MCF 10A (cell line): ENCODE results near the gene PCGF2. TPM values are rescaled to one million over a fixed set of nuclear protein-coding genes. Genes with fewer than 3 reads are reported as not detected.
A peak's percentile ranks its signal among the peaks of the same experiment; 100 is the strongest.

ENCODE experiments used
- BruUV-seq: library from RNA; stranded (reverse); fragments of 400-500 nt; replicated peaks from 2 replicates; lab custom pipeline; 2021; lab: Mats Ljungman, UMichigan
- CTCF ChIA-PET: fragments of 300-600 bp; sonication (Branson Sonifier 250); formaldehyde crosslinking; extraction: SDS; loops from one replicate; lab custom pipeline; 2021; ENCODE audit warnings: antibody characterized with exemption, inconsistent platforms; lab: Yijun Ruan, JAX
- POLR2A ChIA-PET: fragments of 300-600, 350-650 bp; sonication (Branson Sonifier 250); formaldehyde crosslinking; extraction: SDS; loops from one replicate; lab custom pipeline; 2020; ENCODE audit warnings: antibody characterized with exemption, inconsistent platforms; lab: Yijun Ruan, JAX
- DNase-seq: peaks from one replicate; pipeline ENCODE4 v3.0.0-alpha.2; 2018; ENCODE audit not compliant: unreplicated experiment
- H3K27ac Mint-ChIP-seq: one replicate; pipeline ENCODE4 v1.8.0; 2022; ENCODE audit warnings: mild to moderate bottlenecking, low read depth, mixed read lengths; ENCODE audit not compliant: unreplicated experiment
- H3K27me3 Mint-ChIP-seq: one replicate; pipeline ENCODE4 v1.8.0; 2022; ENCODE audit warnings: mixed read lengths; ENCODE audit not compliant: insufficient read depth, unreplicated experiment
- H3K36me3 Mint-ChIP-seq: one replicate; pipeline ENCODE4 v1.8.0; 2022; ENCODE audit warnings: mild to moderate bottlenecking, moderate library complexity, mixed read lengths; ENCODE audit not compliant: insufficient read depth, unreplicated experiment
- H3K4me1 Mint-ChIP-seq: one replicate; pipeline ENCODE4 v1.8.0; 2022; ENCODE audit warnings: mixed read lengths; ENCODE audit not compliant: insufficient read depth, unreplicated experiment
- H3K4me3 Mint-ChIP-seq: one replicate; pipeline ENCODE4 v1.8.0; 2022; ENCODE audit warnings: mild to moderate bottlenecking, moderate library complexity, mixed read lengths; ENCODE audit not compliant: unreplicated experiment
- H3K9me3 Mint-ChIP-seq: one replicate; pipeline ENCODE4 v1.8.0; 2022; ENCODE audit warnings: mixed read lengths; ENCODE audit not compliant: unreplicated experiment
- CTCF ChIP-seq: fragments of 200-600 bp; IDR thresholded peaks from one replicate; pipeline ENCODE4 v1.8.0; 2022; ENCODE audit warnings: antibody characterized with exemption, mild to moderate bottlenecking; ENCODE audit not compliant: unreplicated experiment
- intact Hi-C: fragments of 100-400 bp; cut with micrococcal nuclease; formaldehyde crosslinking; loops from 2 replicates; pipeline ENCODE4 v1.14.1; 2022
- total RNA-seq: library from RNA; stranded (reverse); gene quantifications from 2 replicates; pipeline ENCODE4 v1.2.3, GENCODE V29; 2022

PCGF2 gene
- total RNA-seq, 1 experiment from 2014 or later = 32.6 TPM

DNA sequence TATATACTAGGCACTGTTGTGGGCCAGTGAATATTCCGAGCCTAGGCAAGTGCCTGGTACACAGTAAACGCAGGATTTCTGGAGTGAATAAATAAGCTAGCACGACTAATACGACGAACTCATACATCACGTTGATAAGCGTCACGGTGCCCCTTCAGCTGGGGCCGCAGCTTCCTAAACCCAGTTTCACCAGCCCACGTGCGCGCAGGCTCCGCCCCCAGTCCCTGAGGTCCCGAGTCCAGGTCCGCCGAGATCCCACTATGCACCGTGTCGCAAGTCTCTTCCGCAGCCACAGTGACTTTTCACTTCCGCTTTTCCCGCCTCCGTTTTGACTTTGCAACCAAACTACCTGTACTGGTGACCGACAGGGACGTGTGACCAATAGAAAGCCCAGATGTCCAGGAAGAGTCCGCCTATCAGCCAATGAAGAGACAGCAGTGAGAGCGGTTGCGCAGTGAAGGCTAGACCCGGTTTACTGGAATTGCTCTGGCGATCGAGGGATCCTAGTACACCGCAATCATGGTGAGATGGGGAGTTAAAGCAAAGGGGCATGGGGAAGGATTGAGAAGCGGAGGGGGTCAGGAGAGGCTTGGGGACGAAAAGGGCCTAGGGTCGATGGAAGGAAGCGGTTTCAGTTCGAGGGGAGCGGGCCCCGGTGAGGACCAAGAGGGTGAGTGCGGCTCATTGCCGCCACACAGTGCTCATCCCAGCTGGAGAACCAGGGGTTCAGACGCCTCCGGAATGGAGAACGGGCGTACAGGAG lies 4.4 kb upstream of the PCGF2 start, which contains the start of gene PSMB3:
Gene PSMB3 (plus strand): TSS at position 434 of the 763 bp plus-strand sequence. CDS start 86 bp downstream, at position 520.
- Mint-ChIP-seq H3K4me1 (peaks cover 28% of the 10 kb centered on the region), H3K27ac (peak within 1 kb of the TSS; percentile 98), H3K27me3 (no peaks in the 10 kb centered on the region), H3K4me3 (peak within 1 kb of the TSS; percentile 96), H3K9me3 (no peaks in the 10 kb centered on the region), H3K36me3 (peaks cover 60% of the 10 kb centered on the region)
- BruUV-seq = no TSS peak
- peak; percentile 99 for DNase-seq
- TF ChIP-seq CTCF = no peak
- intact Hi-C loops = loop anchor here (10.0 kb wide), 1 partner anchor 48 kb away; the partner anchor contains the start of gene MLLT6
- ChIA-PET CTCF (interaction anchor here (0.6 to 1.6 kb wide), 3 partner anchors 18 to 431 kb away, joined by 3 to 4 read pairs (median 3); no protein-coding TSS in a partner anchor), POLR2A (interaction anchor here (0.6 to 4.4 kb wide), 27 partner anchors 9 to 709 kb away, joined by 3 to 46 read pairs (median 4); partner anchors contain the start of genes CDK12, CISD3, CWC25 and LASP1)

DNA sequence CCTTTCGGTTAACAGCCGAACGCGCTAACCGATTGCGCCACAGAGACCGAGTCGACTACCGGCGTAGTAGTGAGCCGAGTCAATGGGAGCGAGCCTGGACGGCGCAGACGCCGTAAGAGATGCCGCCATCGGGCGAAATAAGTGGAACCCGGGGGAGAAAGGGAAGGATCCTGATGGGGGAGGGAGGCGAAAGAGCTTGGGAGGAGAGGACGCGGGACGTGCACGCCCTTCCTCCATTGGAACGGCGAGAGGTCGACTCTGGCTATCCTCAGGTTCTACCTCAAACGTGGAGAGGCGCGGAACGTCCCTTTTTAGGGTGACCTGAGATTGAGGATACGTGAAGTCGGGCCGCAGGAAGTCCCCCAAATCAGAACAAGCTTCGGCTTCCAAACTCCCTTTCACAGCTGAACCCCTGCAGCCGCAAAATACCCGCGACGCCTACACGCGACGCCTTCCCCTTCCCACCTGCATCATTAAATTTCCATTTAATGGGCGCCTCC lies 3.7 kb upstream of the PCGF2 start:
- peak; percentile 84 for DNase-seq
- POLR2A ChIA-PET = interaction anchor here (0.6 to 4.4 kb wide), 27 partner anchors 8 to 710 kb away, joined by 3 to 46 read pairs (median 4); partner anchors contain the start of genes CDK12, CISD3, CWC25 and LASP1
- Mint-ChIP-seq H3K27ac (peak overlapping the region; percentile 98), H3K36me3 (peaks cover 54% of the 10 kb centered on the region), H3K4me3 (peak overlapping the region; percentile 96), H3K27me3 (no peaks in the 10 kb centered on the region), H3K4me1 (peaks cover 29% of the 10 kb centered on the region), H3K9me3 (no peaks in the 10 kb centered on the region)
- intact Hi-C loops = loop anchor here (10.0 kb wide), 1 partner anchor 47 kb away; the partner anchor contains the start of gene MLLT6
- CTCF ChIA-PET = interaction anchor here (0.6 kb wide), 1 partner anchor 430 kb away, joined by 4 read pairs; no protein-coding TSS in a partner anchor
- TSS peak; percentile 85 for BruUV-seq
- no peak for TF ChIP-seq CTCF

- peaks cover 48% of the 10 kb centered on the region for H3K36me3 Mint-ChIP-seq
Measured at GRCh38 chr17:38751144-38751807, 3.1 kb upstream of the PCGF2 start.

More at GRCh38 chr17:38751144-38751807, 3.1 kb upstream of the PCGF2 start:
- ChIA-PET POLR2A (interaction anchor here (0.7 to 4.4 kb wide), 18 partner anchors 8 to 449 kb away, joined by 3 to 46 read pairs (median 6); partner anchors contain the start of genes CISD3, CWC25, LASP1 and MLLT6), CTCF (interaction anchor here (0.6 kb wide), 1 partner anchor 93 kb away, joined by 3 read pairs; no protein-coding TSS in a partner anchor)
- no peaks in the 10 kb centered on the region for H3K9me3 Mint-ChIP-seq
- DNase-seq = peak; percentile 35
- peaks cover 35% of the 10 kb centered on the region for H3K4me1 Mint-ChIP-seq
- no TSS peak for BruUV-seq
- H3K4me3 Mint-ChIP-seq = peak overlapping the region; percentile 96
- no peaks in the 10 kb centered on the region for H3K27me3 Mint-ChIP-seq
- intact Hi-C loops = loop anchor here (10.0 kb wide), 1 partner anchor 46 kb away; the partner anchor contains the start of gene MLLT6
- TF ChIP-seq CTCF = no peak
- peak overlapping the region; percentile 98 for H3K27ac Mint-ChIP-seq
